GM18505 (cell line): ENCODE data around the gene ARCN1.

Experiments
- ATAC-seq: cut with Tn5 transposase; IDR thresholded peaks from one replicate; pipeline ENCODE4 v1.9.1; 2021; ENCODE audit not compliant: unreplicated experiment
- POLR2A ChIP-seq: IDR thresholded peaks from 4 replicates; pipeline ENCODE4 v1.6.1; 2011; ENCODE audit warnings: borderline replicate concordance; ENCODE audit not compliant: insufficient read depth, insufficient read length; ENCODE audit errors: extremely low read depth

ARCN1 gene

DNA sequence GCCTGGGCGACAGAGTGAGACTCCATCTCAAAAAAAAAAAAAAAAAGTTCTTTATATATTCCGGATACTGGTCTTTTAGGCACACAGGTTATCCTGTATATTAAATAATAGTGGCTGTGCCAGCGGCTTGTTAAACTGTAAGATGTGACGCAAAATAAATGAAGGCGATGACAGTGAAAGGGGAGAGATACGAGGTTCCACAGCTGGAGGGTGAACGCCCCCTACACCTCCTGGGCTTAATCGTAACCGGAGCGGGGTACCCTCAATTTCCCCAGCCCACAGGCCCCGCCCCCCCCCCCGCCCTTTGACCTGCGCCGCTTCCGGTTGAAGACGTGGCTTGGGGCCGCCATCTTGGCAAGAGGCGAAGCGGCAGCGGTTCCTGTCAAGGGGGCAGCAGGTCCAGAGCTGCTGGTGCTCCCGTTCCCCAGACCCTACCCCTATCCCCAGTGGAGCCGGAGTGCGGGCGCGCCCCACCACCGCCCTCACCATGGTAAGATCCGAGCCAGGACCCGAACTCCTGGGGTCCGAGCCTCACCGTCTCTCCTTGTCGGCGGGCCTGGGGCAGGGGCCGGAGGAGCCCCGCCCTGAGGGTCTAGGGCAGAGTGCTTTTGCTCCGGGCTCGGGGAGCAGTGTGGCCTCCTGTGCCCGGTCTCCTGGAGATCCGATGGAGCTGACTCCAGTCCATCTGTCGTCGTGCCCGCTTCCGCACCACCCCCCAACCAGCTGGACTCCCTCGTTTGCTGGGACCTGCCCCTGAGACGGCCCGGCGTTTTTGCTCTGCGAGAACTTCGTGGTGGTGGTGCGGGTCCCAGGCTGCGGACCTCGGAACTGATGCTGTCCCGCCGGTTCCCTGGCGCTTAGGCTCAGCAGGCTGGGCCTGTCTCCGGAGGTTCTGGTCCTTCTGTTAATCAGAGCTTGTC, at the start of gene ARCN1:
ARCN1 (plus strand) TSS at position 349 of the 920 bp plus-strand sequence; CDS start at position 488, 139 bp downstream.
- TF ChIP-seq POLR2A: peak; percentile 90
- peak; percentile 64 for ATAC-seq

DNA sequence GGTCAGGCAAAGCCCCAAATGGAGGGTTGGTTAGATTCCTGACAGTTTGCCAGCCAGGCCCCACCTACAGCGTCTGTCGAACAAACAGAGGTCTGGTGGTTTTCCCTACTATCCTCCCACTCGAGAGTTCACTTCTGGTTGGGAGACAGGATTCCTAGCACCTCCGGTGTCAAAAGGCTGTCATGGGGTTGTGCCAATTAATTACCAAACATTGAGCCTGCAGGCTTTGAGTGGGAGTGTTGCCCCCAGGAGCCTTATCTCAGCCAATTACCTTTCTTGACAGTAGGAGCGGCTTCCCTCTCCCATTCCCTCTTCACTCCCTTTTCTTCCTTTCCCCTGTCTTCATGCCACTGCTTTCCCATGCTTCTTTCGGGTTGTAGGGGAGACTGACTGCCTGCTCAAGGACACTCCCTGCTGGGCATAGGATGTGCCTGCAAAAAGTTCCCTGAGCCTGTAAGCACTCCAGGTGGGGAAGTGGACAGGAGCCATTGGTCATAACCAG, 49.6 kb upstream of the ARCN1 start:
- no peak for TF ChIP-seq POLR2A
- ATAC-seq: no peak

- no peak for ATAC-seq
- no peak for TF ChIP-seq POLR2A
These were observed 47.9 kb upstream of the ARCN1 start for GRCh38 chr11:118524356-118524755.

- ATAC-seq: no peak
- TF ChIP-seq POLR2A: no peak
These were observed 47.3 kb upstream of the ARCN1 start for GRCh38 chr11:118524757-118525470.

GRCh38 chr11:118526688-118527087, 45.5 kb upstream of the ARCN1 start:
- TF ChIP-seq POLR2A: no peak

DNA sequence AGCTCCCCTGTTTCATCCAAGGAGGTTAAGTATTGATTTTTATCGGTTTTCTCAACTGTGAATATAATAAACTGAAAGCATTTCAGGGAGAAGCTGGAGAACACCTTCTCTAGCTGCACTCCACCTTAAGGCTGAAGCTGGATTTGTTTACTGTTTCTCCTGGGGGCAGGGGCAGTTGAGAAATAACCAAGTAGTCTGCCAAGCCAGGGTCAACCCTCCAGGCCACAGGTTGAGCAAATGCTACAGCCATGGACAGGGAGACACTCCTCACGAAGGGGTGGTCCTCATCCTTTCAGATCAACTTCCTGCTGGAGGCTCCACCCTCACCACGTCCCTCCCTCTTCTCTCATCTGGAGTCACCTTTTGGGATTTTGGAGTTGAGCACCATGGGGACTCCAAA, 45.1 kb upstream of the ARCN1 start, which contains the start of gene TTC36:
TTC36 (plus strand) TSS at position 366 of the 400 bp plus-strand sequence; CDS start at position 387, 21 bp downstream.
- no peak for ATAC-seq
- no peak for TF ChIP-seq POLR2A

More at GRCh38 chr11:118526688-118527087, 45.5 kb upstream of the ARCN1 start:
- ATAC-seq: no peak

DNA sequence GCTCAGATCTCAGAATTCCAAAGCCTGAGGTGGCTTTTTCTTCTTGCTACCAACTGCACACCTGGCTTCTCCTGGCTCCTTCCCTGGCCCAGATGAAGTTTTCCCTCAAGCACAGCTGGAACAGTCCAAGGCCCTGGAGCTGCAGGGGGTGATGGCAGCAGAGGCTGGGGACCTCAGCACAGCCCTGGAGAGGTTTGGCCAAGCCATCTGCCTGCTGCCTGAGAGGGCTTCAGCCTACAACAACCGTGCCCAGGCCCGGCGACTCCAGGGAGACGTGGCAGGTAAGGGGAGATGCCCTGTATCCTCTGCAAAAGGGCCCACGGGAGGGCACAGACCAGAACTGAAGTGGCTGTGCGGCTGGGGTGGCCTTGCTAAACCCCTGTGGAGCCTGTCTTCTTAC, 43.7 kb upstream of the ARCN1 start:
- no peak for TF ChIP-seq POLR2A
- no peak for ATAC-seq

GRCh38 chr11:118529584-118530175, 42.5 kb upstream of the ARCN1 start:
- no peak for ATAC-seq
- no peak for TF ChIP-seq POLR2A

DNA sequence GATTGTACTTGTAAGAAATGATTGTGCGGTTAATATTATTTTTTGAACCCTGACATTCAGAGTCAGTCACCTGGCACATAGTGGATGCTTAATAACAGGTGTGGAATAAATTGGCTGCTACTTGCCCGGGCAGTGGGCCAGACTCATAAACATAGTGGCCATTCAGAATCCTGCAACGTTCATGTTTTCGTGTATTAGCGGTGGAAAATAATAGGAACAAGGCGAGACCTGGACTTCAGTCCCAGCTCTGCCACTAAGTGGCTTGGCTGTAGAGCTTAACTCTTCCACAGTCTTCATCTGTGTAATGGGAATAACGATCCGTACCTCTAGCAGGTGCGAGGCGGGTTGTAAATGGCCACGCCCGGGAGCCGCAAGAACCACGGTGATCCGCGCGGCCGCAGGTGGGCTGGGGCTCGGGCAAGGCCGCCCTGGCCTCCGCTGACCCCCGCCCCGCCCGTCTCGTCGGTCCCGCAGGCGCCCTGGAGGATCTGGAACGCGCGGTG, 42.0 kb upstream of the ARCN1 start:
- TF ChIP-seq POLR2A: no peak

GRCh38 chr11:118530683-118531596, 41.3 kb upstream of the ARCN1 start, which contains the start of gene TMEM25:
TSS of gene TMEM25 (plus strand) at chr11:118531192. CDS start at chr11:118531802, 610 bp downstream.
- TF ChIP-seq POLR2A: peak; percentile 47
- ATAC-seq: peak; percentile 69

More for the DNA sequence above, 42.0 kb upstream of the ARCN1 start:
- no peak for ATAC-seq

- ATAC-seq: no peak
- no peak for TF ChIP-seq POLR2A
These were observed 40.6 kb upstream of the ARCN1 start for GRCh38 chr11:118531597-118532084.

DNA sequence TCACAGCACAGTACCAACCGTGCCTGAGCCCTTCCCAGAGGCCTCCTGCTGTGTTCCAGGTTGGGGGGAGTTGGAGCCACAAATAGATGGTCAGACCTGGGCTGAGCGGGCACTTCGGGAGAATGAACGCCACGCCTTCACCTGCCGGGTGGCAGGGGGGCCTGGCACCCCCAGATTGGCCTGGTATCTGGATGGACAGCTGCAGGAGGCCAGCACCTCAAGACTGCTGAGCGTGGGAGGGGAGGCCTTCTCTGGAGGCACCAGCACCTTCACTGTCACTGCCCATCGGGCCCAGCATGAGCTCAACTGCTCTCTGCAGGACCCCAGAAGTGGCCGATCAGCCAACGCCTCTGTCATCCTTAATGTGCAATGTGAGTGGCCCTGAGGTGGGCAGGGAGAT, 40.1 kb upstream of the ARCN1 start:
- no peak for ATAC-seq
- TF ChIP-seq POLR2A: no peak
